H1 (cell line): ENCODE measurements around the gene KRT14. TPM values are rescaled to one million over a fixed set of nuclear protein-coding genes. Genes with fewer than 3 reads are reported as not detected.

Experiments used
- CTCF ChIA-PET: fragments of 300-600 bp; sonication (Branson Sonifier 250); formaldehyde crosslinking; loops from one replicate; lab custom pipeline; 2021; ENCODE audit not compliant: partially characterized antibody; lab: Charles Lee
- POLR2A ChIA-PET: fragments of 300-600 bp; sonication (Branson Sonifier 250); formaldehyde crosslinking; loops from one replicate; lab custom pipeline; 2021; ENCODE audit warnings: inconsistent platforms; ENCODE audit not compliant: partially characterized antibody; lab: Charles Lee
- DNase-seq, 2 experiments: peaks; one replicate each; pipeline versions ENCODE4 v3.0.0 to v3.0.0-alpha.2; 2010 to 2022; ENCODE audit warnings: low spot score in 2 of 2, low read depth in 1 of 2, mixed read lengths in 1 of 2
- FAIRE-seq: peaks from 2 replicates; lab custom pipeline; 2011; peaks lifted over from hg19 to GRCh38; lab: Jason Lieb, UNC
- H2AFZ ChIP-seq: 2 replicates; pipeline ENCODE4 v1.8.1; 2012; ENCODE audit warnings: low read length, inconsistent platforms
- H2AK5ac ChIP-seq: 2 replicates; pipeline ENCODE4 v1.6.1; 2013; ENCODE audit warnings: low read depth, low read length
- H2BK120ac ChIP-seq: replicated peaks from 2 replicates; pipeline ENCODE3; 2013; ENCODE audit warnings: low read depth, low read length, inconsistent platforms
- H2BK12ac ChIP-seq: 2 replicates; pipeline ENCODE4 v1.6.1; 2013; ENCODE audit warnings: low read depth, low read length
- H2BK15ac ChIP-seq: 2 replicates; pipeline ENCODE4 v1.6.1; 2013; ENCODE audit warnings: low read length
- H2BK20ac ChIP-seq: 2 replicates; pipeline ENCODE4 v1.6.1; 2013; ENCODE audit warnings: low read length
- H2BK5ac ChIP-seq: 2 replicates; pipeline ENCODE4 v1.6.1; 2013; ENCODE audit warnings: low read depth, low read length
- H3K14ac ChIP-seq: 2 replicates; pipeline ENCODE4 v1.6.1; 2013; ENCODE audit warnings: inconsistent platforms; ENCODE audit not compliant: insufficient read length
- H3K18ac ChIP-seq: 2 replicates; pipeline ENCODE4 v1.6.1; 2013; ENCODE audit warnings: low read length; ENCODE audit errors: extremely low read depth
- H3K23ac ChIP-seq: 2 replicates; pipeline ENCODE4 v1.6.1; 2013; ENCODE audit warnings: inconsistent platforms; ENCODE audit not compliant: insufficient read length
- H3K23me2 ChIP-seq: 2 replicates; pipeline ENCODE4 v1.6.1; 2013; ENCODE audit warnings: low read depth, low read length
- H3K27ac ChIP-seq: 2 replicates; pipeline ENCODE4 v1.6.1; 2011; ENCODE audit warnings: low read depth, low read length, inconsistent platforms
- H3K27me3 ChIP-seq, 4 experiments: replicated peaks in 1 of 4; 1 replicate in 1 of 4; 2 replicates in 3 of 4; pipeline versions ENCODE4 v1.6.1 to v1.8.1; 2011 to 2013; ENCODE audit warnings: low read length in 3 of 4, mild to moderate bottlenecking in 3 of 4, inconsistent platforms in 2 of 4, mixed read lengths in 2 of 4, moderate library complexity in 1 of 4; ENCODE audit not compliant: control insufficient read depth in 3 of 4, insufficient read depth in 3 of 4; ENCODE audit errors: extremely low read depth in 1 of 4
- H3K36me3 ChIP-seq, 4 experiments: 2 replicates each; pipeline versions ENCODE4 v1.6.1 to v1.8.1; 2011 to 2013; ENCODE audit warnings: mild to moderate bottlenecking in 4 of 4, low read length in 3 of 4, moderate library complexity in 2 of 4, control low read depth in 1 of 4, inconsistent platforms in 1 of 4; ENCODE audit not compliant: insufficient read depth in 4 of 4, control insufficient read depth in 2 of 4
- H3K4ac ChIP-seq: replicated peaks from 2 replicates; pipeline ENCODE3; 2013; ENCODE audit warnings: low read length, low read depth, mixed read lengths, inconsistent platforms; ENCODE audit not compliant: insufficient read length
- H3K4me1 ChIP-seq, 4 experiments: replicated peaks in 1 of 4; 1 replicate in 1 of 4; 2 replicates in 3 of 4; pipeline versions ENCODE4 v1.6.1 to v1.8.1; 2011 to 2013; ENCODE audit warnings: low read length in 3 of 4, inconsistent platforms in 2 of 4, mixed read lengths in 1 of 4; ENCODE audit not compliant: insufficient read depth in 4 of 4, control insufficient read depth in 3 of 4
- H3K4me2 ChIP-seq, 2 experiments: 2 replicates each; pipeline versions ENCODE4 v1.6.1 to v1.8.1; 2011 to 2013; ENCODE audit warnings: low read depth in 2 of 2, low read length in 2 of 2, control low read depth in 1 of 2, inconsistent platforms in 1 of 2, mild to moderate bottlenecking in 1 of 2; ENCODE audit not compliant: insufficient read depth in 1 of 2
- H3K4me3 ChIP-seq, 4 experiments: fragments of 200-600, 300-600 bp in 1 of 4; sonication (generic), shearing (Covaris generic), sonication (Bioruptor Twin) in 1 of 4; 2 replicates each; pipeline versions ENCODE4 v1.5.1 to v1.8.1; 2011 to 2016; ENCODE audit warnings: low read length in 4 of 4, low read depth in 3 of 4, control low read depth in 2 of 4, inconsistent platforms in 2 of 4, mild to moderate bottlenecking in 2 of 4, mixed read lengths in 1 of 4, moderate library complexity in 1 of 4; ENCODE audit not compliant: insufficient read depth in 2 of 4; ENCODE audit errors: extremely low read depth in 1 of 4
- H3K56ac ChIP-seq: replicated peaks from 2 replicates; pipeline ENCODE3; 2013; ENCODE audit warnings: low read depth, mild to moderate bottlenecking, mixed read lengths, low read length, inconsistent platforms; ENCODE audit not compliant: insufficient read length
- H3K79me1 ChIP-seq: 2 replicates; pipeline ENCODE4 v1.6.1; 2013; ENCODE audit warnings: low read depth, low read length, control low read depth
- H3K79me2 ChIP-seq, 2 experiments: 2 replicates each; pipeline versions ENCODE4 v1.6.1 to v1.8.1; 2012 to 2013; ENCODE audit warnings: low read length in 2 of 2, mild to moderate bottlenecking in 2 of 2, inconsistent platforms in 1 of 2; ENCODE audit not compliant: insufficient read depth in 2 of 2, control insufficient read depth in 1 of 2
- H3K9ac ChIP-seq, 4 experiments: replicated peaks in 1 of 4; 1 replicate in 1 of 4; 2 replicates in 3 of 4; pipeline versions ENCODE4 v1.6.1 to v1.8.1; 2011 to 2013; ENCODE audit warnings: low read depth in 3 of 4, low read length in 3 of 4, control low read depth in 2 of 4, mild to moderate bottlenecking in 2 of 4, moderate library complexity in 2 of 4, inconsistent platforms in 1 of 4; ENCODE audit errors: extremely low read depth in 1 of 4
- H3K9me3 ChIP-seq, 2 experiments: 2 replicates each; pipeline versions ENCODE4 v1.6.1 to v1.8.1; 2012 to 2013; ENCODE audit warnings: mild to moderate bottlenecking in 2 of 2, moderate library complexity in 2 of 2, control low read depth in 1 of 2, inconsistent platforms in 1 of 2, low read depth in 1 of 2, low read length in 1 of 2, mixed read lengths in 1 of 2; ENCODE audit not compliant: insufficient read depth in 2 of 2
- H4K20me1 ChIP-seq, 2 experiments: replicated peaks in 1 of 2; 2 replicates each; pipeline versions ENCODE3 to v1.8.1; 2011 to 2013; ENCODE audit warnings: inconsistent platforms in 2 of 2, low read length in 2 of 2, mild to moderate bottlenecking in 1 of 2; ENCODE audit not compliant: insufficient read depth in 2 of 2, control insufficient read depth in 1 of 2
- H4K5ac ChIP-seq: 2 replicates; pipeline ENCODE4 v1.6.1; 2013; ENCODE audit warnings: low read length, low read depth, mixed read lengths, inconsistent platforms; ENCODE audit not compliant: insufficient read length
- H4K8ac ChIP-seq: 2 replicates; pipeline ENCODE4 v1.8.0; 2013; ENCODE audit warnings: mild to moderate bottlenecking, moderate library complexity, low read length, inconsistent platforms; ENCODE audit not compliant: insufficient read depth; ENCODE audit errors: extremely low read depth
- H4K91ac ChIP-seq: replicated peaks from 2 replicates; pipeline ENCODE3; 2013; ENCODE audit warnings: low read length, mixed read lengths, inconsistent platforms; ENCODE audit not compliant: insufficient read length
- CREB1 ChIP-seq: IDR thresholded peaks from 2 replicates; pipeline ENCODE4 v1.6.1; 2012; ENCODE audit warnings: inconsistent platforms
- RAD21 ChIP-seq, 2 experiments: IDR thresholded peaks in 1 of 2; conservative IDR thresholded peaks in 1 of 2; 2 replicates each; pipeline ENCODE4 v1.6.1; 2011; ENCODE audit warnings: low read depth in 2 of 2, low read length in 2 of 2, improper control_type of control experiment in 1 of 2, inconsistent platforms in 1 of 2, mild to moderate bottlenecking in 1 of 2, moderate library complexity in 1 of 2
- RBBP5 ChIP-seq: IDR thresholded peaks from 2 replicates; pipeline ENCODE4 v1.7.1; 2012; ENCODE audit warnings: low read depth, mild to moderate bottlenecking, inconsistent platforms, low read length, moderate library complexity, borderline replicate concordance
- SAP30 ChIP-seq: fragments of 300-600 bp; sonication (generic); IDR thresholded peaks from 2 replicates; pipeline ENCODE4 v1.7.1; 2012; ENCODE audit warnings: low read length, moderate library complexity, mild to moderate bottlenecking, inconsistent platforms; ENCODE audit not compliant: insufficient read depth, insufficient replicate concordance
- SRF ChIP-seq: IDR thresholded peaks from 2 replicates; pipeline ENCODE4 v1.6.1; 2011; ENCODE audit warnings: mild to moderate bottlenecking, low read depth, low read length, moderate library complexity
- TCF12 ChIP-seq: IDR thresholded peaks from 2 replicates; pipeline ENCODE4 v1.6.1; 2011; ENCODE audit warnings: low read depth, mild to moderate bottlenecking, low read length
- ZNF274 ChIP-seq: IDR thresholded peaks from 2 replicates; pipeline ENCODE4 v1.7.0; 2012; ENCODE audit warnings: low read length, borderline replicate concordance; ENCODE audit errors: extremely low read depth
- WGBS, 2 experiments: shearing (Covaris generic) in 1 of 2; methylation state at CpG; one replicate each; pipeline versions ENCODE4 v1.1.6 to v1.1.7; 2013 to 2015; ENCODE audit warnings: low lambda C conversion rate in 2 of 2, mixed read lengths in 2 of 2, inconsistent platforms in 1 of 2, low coverage in 1 of 2, missing lambda C conversion rate in 1 of 2; ENCODE audit not compliant: insufficient replicate concordance in 2 of 2, insufficient coverage in 1 of 2, insufficient read length in 1 of 2; ENCODE audit errors: extremely low coverage in 1 of 2, missing lambda C conversion rate in 1 of 2; 5-methylcytosine and 5-hydroxymethylcytosine counted together
- polyA plus RNA-seq, 7 experiments: library from polyadenylated mRNA; depleted of rRNA in 3 of 7; stranded (reverse) in 5 of 7; unstranded in 2 of 7; fragments of >200 nt in 5 of 7; fragments of 200-250 nt in 2 of 7; gene quantifications; 1 replicate in 5 of 7; 2 replicates in 1 of 7; 4 replicates in 1 of 7; pipeline versions ENCODE4 v1.2.1 to v1.2.3, GENCODE V29; 2011 to 2013; ENCODE audit warnings: missing spikeins in 2 of 7, mixed read lengths in 2 of 7
- total RNA-seq: library from RNA; stranded (reverse); fragmentation: NEBNext Ultra II Directional; extraction: Animal tissue kit (Norgen Biotek cat#: 25700); gene quantifications from 2 replicates; pipeline ENCODE4 v1.2.1, GENCODE V29; 2021
- TF ChIP-seq, protein P1 (sequence below): IDR thresholded peaks from 2 replicates; pipeline ENCODE4 v1.6.1; 2012; ENCODE audit warnings: inconsistent platforms

The KRT14 gene
- total and polyA plus RNA-seq, 2 of the 8 experiments (the other 6 are each of a cell fraction or from before 2014, with no cell fraction given) = 0.35 TPM; not detected in 1

DNA sequence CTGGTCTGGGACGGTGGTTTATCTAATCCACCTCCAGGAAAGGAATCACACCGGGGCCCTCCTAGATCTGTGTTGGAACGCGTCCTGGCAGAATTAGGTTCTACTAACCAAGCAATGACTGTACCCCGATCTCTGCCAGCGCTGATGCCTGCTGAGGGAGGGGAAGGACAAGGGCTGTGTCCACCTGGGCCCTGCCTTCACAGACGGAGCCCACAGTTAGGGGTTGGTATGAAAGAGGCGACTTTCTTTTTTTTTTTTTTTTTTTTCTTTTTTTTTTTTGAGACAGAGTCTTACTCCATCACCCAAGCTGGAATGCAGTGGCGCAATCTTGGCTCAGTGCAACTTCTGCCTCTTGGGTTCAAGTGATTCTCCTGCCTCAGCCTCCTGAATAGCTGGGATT, 48.7 kb downstream of the KRT14 start:
- 0 out of 2 replicates have a peak overlapping the region, but pooled peaks have one; percentile 29 for H2BK15ac ChIP-seq
- no peak overlapping the region for H4K8ac ChIP-seq
- H3K23ac ChIP-seq = no peak overlapping the region
- no peak overlapping the region for H2BK5ac ChIP-seq
- H3K36me3 ChIP-seq = no peaks in the 10 kb centered on the region
- H4K20me1 ChIP-seq = no peaks in the 10 kb centered on the region
- no peak overlapping the region for H2AFZ ChIP-seq
- H3K18ac ChIP-seq = no peak overlapping the region
- H2BK120ac ChIP-seq = no peak overlapping the region
- no peak overlapping the region for H3K4ac ChIP-seq
- H3K79me2 ChIP-seq = no peaks in the 10 kb centered on the region
- POLR2A ChIA-PET = interaction anchor here (16.2 kb wide), 1 partner anchor 12 kb away, joined by 293 read pairs; the partner anchor contains the start of gene KRT19
- H2BK12ac ChIP-seq = no peak overlapping the region
- 0 out of 2 replicates have a peak overlapping the region, but pooled peaks have one; percentile 70 for H2AK5ac ChIP-seq
- no peak overlapping the region for H4K5ac ChIP-seq
- FAIRE-seq (no peak), DNase-seq (no peak)
- no peak overlapping the region for H3K56ac ChIP-seq
- H3K9me3 ChIP-seq = no peaks in the 10 kb centered on the region
- H3K27ac ChIP-seq = no peak overlapping the region
- no peak overlapping the region for H3K4me2 ChIP-seq
- CTCF ChIA-PET = interaction anchor here (0.9 to 5.5 kb wide), 5 partner anchors 11 to 199 kb away, joined by 3 to 48 read pairs (median 3); no protein-coding TSS in a partner anchor
- H3K79me1 ChIP-seq = no peaks in the 10 kb centered on the region
- no peak overlapping the region for H4K91ac ChIP-seq
- H3K14ac ChIP-seq = no peak overlapping the region
- no peak overlapping the region for H2BK20ac ChIP-seq
- no peak overlapping the region for H3K4me3 ChIP-seq
- peaks cover 10 to 23% (median 16%) of the 10 kb centered on the region in 4 experiments for H3K4me1 ChIP-seq
- TF ChIP-seq ZNF274 (no peak), CREB1 (no peak), SAP30 (no peak), RAD21 (IDR thresholded peaks at IDR 0.05 in 1 of 2, conservative IDR thresholded peaks at IDR 0.05 in 1 of 2; ENCODE audit: low read depth in 2 of 2, low read length in 2 of 2) (no peak), TCF12 (no peak), RBBP5 (no peak), SRF (no peak)
- TF ChIP-seq, protein P1, sequence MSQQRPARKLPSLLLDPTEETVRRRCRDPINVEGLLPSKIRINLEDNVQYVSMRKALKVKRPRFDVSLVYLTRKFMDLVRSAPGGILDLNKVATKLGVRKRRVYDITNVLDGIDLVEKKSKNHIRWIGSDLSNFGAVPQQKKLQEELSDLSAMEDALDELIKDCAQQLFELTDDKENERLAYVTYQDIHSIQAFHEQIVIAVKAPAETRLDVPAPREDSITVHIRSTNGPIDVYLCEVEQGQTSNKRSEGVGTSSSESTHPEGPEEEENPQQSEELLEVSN = no peak
- H3K9ac ChIP-seq = no peak overlapping the region
- WGBS, 2 experiments = 94% methylated on average over 8 of the region's 9 CpGs; no CpG with 5 or more reads in 1 of the 2 experiments
- H3K23me2 ChIP-seq = no peaks in the 10 kb centered on the region
- no peaks in the 10 kb centered on the region; a peak in 1 of 7 replicates for H3K27me3 ChIP-seq
